Ishikawa (cell line): ENCODE measurements around the gene RTN4R.

Source experiments
- CREB1 ChIP-seq: IDR thresholded peaks from 2 replicates; pipeline ENCODE4 v1.6.1; 2012; ENCODE audit warnings: low read depth
- EGR1 ChIP-seq: IDR thresholded peaks from 2 replicates; pipeline ENCODE4 v1.6.1; 2012
- EP300 ChIP-seq: IDR thresholded peaks from 2 replicates; pipeline ENCODE4 v1.6.1; 2012; ENCODE audit warnings: borderline replicate concordance
- NFIC ChIP-seq: IDR thresholded peaks from 2 replicates; pipeline ENCODE4 v1.6.1; 2012
- RAD21 ChIP-seq: IDR thresholded peaks from 2 replicates; pipeline ENCODE4 v1.6.1; 2012; ENCODE audit warnings: low read depth
- TAF1 ChIP-seq: IDR thresholded peaks from 2 replicates; pipeline ENCODE4 v1.6.1; 2012; ENCODE audit warnings: low read depth, mild to moderate bottlenecking
- TCF12 ChIP-seq: IDR thresholded peaks from 2 replicates; pipeline ENCODE4 v1.6.1; 2012; ENCODE audit warnings: low read depth
- TEAD4 ChIP-seq: IDR thresholded peaks from 2 replicates; pipeline ENCODE4 v1.6.1; 2012
- YY1 ChIP-seq: IDR thresholded peaks from 2 replicates; pipeline ENCODE4 v1.6.1; 2012; ENCODE audit warnings: low read depth
- TF ChIP-seq, protein P1 (sequence below): IDR thresholded peaks from 2 replicates; pipeline ENCODE4 v1.6.1; 2012
- TF ChIP-seq, protein P2 (sequence below): IDR thresholded peaks from 2 replicates; pipeline ENCODE4 v1.6.1; 2012; ENCODE audit warnings: low read depth, mild to moderate bottlenecking

DNA sequence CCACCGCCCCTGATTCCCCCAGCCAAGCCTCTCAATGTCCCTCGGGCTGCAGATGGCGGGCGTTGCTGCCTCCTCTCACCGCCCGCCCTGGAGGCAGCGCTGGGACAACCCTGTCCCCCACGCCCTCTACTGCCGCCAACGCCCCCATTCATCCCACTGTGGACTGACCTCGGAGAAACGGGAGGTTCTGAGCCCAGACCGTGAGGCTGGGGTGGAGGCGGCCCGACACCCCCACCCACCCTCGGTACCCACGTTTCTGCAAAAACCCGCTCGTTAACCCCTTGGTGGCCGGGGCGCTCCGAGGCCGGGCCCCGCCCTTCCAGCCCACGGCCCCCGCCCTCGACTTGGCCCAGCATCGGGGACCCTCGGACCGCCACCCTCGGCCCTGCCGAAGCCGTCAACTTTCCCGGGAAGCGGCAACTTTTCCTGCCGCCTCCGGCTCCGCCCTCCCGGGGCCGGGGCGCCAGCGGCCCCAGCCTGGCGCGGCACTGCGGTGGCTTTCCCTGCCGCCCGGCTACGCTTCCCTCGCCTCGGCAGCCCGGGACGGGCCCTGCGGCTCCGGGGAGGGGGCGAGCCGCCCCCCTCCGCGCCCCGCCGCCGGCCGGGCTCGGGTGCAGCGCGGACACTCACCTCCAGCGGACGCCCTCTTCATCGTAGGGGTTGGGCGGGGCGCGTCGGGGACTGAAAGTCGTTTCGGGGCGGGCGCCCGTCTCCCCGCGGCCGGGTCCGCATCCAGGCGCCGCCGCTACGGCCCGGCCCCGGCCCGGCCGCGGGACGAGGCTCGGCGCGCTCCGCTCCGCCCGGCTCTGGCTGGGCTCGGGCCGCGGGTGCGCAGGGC lies 458 bp downstream of the RTN4R start:
- TF ChIP-seq TAF1 (no peak), NFIC (no peak), YY1 (no peak), EGR1 (no peak), TCF12 (no peak), EP300 (no peak), CREB1 (no peak), TEAD4 (no peak), RAD21 (no peak)
- TF ChIP-seq, protein P1, sequence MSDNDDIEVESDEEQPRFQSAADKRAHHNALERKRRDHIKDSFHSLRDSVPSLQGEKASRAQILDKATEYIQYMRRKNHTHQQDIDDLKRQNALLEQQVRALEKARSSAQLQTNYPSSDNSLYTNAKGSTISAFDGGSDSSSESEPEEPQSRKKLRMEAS = peak; percentile 69
- TF ChIP-seq, protein P2, sequence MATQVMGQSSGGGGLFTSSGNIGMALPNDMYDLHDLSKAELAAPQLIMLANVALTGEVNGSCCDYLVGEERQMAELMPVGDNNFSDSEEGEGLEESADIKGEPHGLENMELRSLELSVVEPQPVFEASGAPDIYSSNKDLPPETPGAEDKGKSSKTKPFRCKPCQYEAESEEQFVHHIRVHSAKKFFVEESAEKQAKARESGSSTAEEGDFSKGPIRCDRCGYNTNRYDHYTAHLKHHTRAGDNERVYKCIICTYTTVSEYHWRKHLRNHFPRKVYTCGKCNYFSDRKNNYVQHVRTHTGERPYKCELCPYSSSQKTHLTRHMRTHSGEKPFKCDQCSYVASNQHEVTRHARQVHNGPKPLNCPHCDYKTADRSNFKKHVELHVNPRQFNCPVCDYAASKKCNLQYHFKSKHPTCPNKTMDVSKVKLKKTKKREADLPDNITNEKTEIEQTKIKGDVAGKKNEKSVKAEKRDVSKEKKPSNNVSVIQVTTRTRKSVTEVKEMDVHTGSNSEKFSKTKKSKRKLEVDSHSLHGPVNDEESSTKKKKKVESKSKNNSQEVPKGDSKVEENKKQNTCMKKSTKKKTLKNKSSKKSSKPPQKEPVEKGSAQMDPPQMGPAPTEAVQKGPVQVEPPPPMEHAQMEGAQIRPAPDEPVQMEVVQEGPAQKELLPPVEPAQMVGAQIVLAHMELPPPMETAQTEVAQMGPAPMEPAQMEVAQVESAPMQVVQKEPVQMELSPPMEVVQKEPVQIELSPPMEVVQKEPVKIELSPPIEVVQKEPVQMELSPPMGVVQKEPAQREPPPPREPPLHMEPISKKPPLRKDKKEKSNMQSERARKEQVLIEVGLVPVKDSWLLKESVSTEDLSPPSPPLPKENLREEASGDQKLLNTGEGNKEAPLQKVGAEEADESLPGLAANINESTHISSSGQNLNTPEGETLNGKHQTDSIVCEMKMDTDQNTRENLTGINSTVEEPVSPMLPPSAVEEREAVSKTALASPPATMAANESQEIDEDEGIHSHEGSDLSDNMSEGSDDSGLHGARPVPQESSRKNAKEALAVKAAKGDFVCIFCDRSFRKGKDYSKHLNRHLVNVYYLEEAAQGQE = no peak
